ENCODE data around the gene POMP. TPM values are rescaled to one million over a fixed set of nuclear protein-coding genes. Genes with fewer than 3 reads are reported as not detected.

The POMP gene
- total RNA-seq, 2 donors from 2014 or later = 10.6 to 39.9 TPM

GRCh38 chr13:28650284-28650683, 8.6 kb upstream of the POMP start:
- WGBS, 2 donors = 91% methylated on average over 2 of the region's 2 CpGs
- TF ChIP-seq POLR2A (IDR thresholded peaks at IDR 0.05) (no peak), CTCF (IDR thresholded peaks at IDR 0.05) (no peak)
- intact Hi-C loops (cut with DNase I) = no loop called here
- no peaks in the 10 kb centered on the region for H3K4me1 ChIP-seq
- no peak for DNase-seq
- H3K27ac ChIP-seq = no peak overlapping the region
- H3K4me3 ChIP-seq = no peak overlapping the region
- H3K36me3 ChIP-seq (replicated peaks in 1 of 2; ENCODE audit: insufficient read depth in 1 of 2, low read depth in 2 of 2) = no peaks in the 10 kb centered on the region
- H3K27me3 ChIP-seq = no peaks in the 10 kb centered on the region
- ATAC-seq = no peak
- no peaks in the 10 kb centered on the region for H3K9me3 ChIP-seq

- Histone ChIP-seq H3K4me3 (no peak overlapping the region), H3K4me1 (no peaks in the 10 kb centered on the region), H3K36me3 (replicated peaks in 1 of 2; ENCODE audit: insufficient read depth in 1 of 2, low read depth in 2 of 2) (no peaks in the 10 kb centered on the region), H3K27ac (no peak overlapping the region), H3K9me3 (no peaks in the 10 kb centered on the region), H3K27me3 (no peaks in the 10 kb centered on the region)
- ATAC-seq (no peak), DNase-seq (no peak)
- TF ChIP-seq CTCF (IDR thresholded peaks at IDR 0.05) (no peak), POLR2A (IDR thresholded peaks at IDR 0.05) (no peak)
- 64 to 67% methylated on average over 7 of the region's 7 CpGs for WGBS, 2 donors
- intact Hi-C loops (cut with DNase I) = no loop called here
These were observed 7.0 kb upstream of the POMP start for GRCh38 chr13:28651810-28652401.

- Histone ChIP-seq H3K27me3 (no peaks in the 10 kb centered on the region), H3K36me3 (replicated peaks in 1 of 2; ENCODE audit: insufficient read depth in 1 of 2, low read depth in 2 of 2) (no peaks in the 10 kb centered on the region), H3K27ac (no peak overlapping the region), H3K9me3 (no peaks in the 10 kb centered on the region), H3K4me3 (no peak overlapping the region), H3K4me1 (peaks cover 9% of the 10 kb centered on the region)
- no peak for ATAC-seq
- no peak for DNase-seq
- TF ChIP-seq CTCF (IDR thresholded peaks at IDR 0.05) (no peak), POLR2A (IDR thresholded peaks at IDR 0.05) (no peak)
- 31 to 75% methylated on average over 1 of the region's 1 CpG for WGBS, 2 donors
- intact Hi-C loops (cut with DNase I) = no loop called here
These were observed 5.8 kb upstream of the POMP start for GRCh38 chr13:28653111-28653510.

- no peak for DNase-seq
- Histone ChIP-seq H3K27me3 (no peaks in the 10 kb centered on the region), H3K9me3 (no peaks in the 10 kb centered on the region), H3K27ac (no peak overlapping the region), H3K36me3 (replicated peaks in 1 of 2; ENCODE audit: insufficient read depth in 1 of 2, low read depth in 2 of 2) (no peaks in the 10 kb centered on the region), H3K4me1 (peaks cover 9% of the 10 kb centered on the region), H3K4me3 (no peak overlapping the region)
- TF ChIP-seq CTCF (IDR thresholded peaks at IDR 0.05) = no peak
- no peak for TF ChIP-seq POLR2A (IDR thresholded peaks at IDR 0.05)
- WGBS, 2 donors = 88 to 97% methylated on average over 1 of the region's 1 CpG
- intact Hi-C loops (cut with DNase I) = no loop called here
- ATAC-seq = no peak
These were observed 4.7 kb upstream of the POMP start for GRCh38 chr13:28654276-28654675.

GRCh38 chr13:28655561-28655960, 3.4 kb upstream of the POMP start:
- intact Hi-C loops (cut with DNase I) = no loop called here
- Histone ChIP-seq H3K4me1 (peaks cover 18% of the 10 kb centered on the region), H3K27ac (no peak overlapping the region), H3K9me3 (no peaks in the 10 kb centered on the region), H3K36me3 (replicated peaks in 1 of 2; ENCODE audit: insufficient read depth in 1 of 2, low read depth in 2 of 2) (no peaks in the 10 kb centered on the region), H3K4me3 (no peak overlapping the region), H3K27me3 (no peaks in the 10 kb centered on the region)
- 62 to 67% methylated on average over 3 of the region's 3 CpGs for WGBS, 2 donors
- no peak for TF ChIP-seq POLR2A (IDR thresholded peaks at IDR 0.05)
- no peak for TF ChIP-seq CTCF (IDR thresholded peaks at IDR 0.05)
- no peak for ATAC-seq
- DNase-seq = no peak

All from body of pancreas (tissue), 4 donors.